T-cell (primary cell): ENCODE results near the gene PSMD7. TPM values are rescaled to one million over a fixed set of nuclear protein-coding genes. Genes with fewer than 3 reads are reported as not detected.

Experiments
- ATAC-seq, 4 experiments: fragments of 200-7000 bp in 3 of 4; fragments of 150-1000 bp in 1 of 4; cut with Tn5 transposase; replicated peaks in 1 of 4; 1 replicate in 3 of 4; 2 replicates in 1 of 4; pipeline ENCODE4 v1.10.0; 2021; ENCODE audit warnings: moderate library complexity in 3 of 4, mild to moderate bottlenecking in 2 of 4, moderate number of reproducible peaks in 1 of 4
- CTCF ChIA-PET, 2 donors: fragments of 300-600 bp; sonication (Branson Sonifier 250); formaldehyde crosslinking; loops; one replicate each; lab custom pipeline; 2022; ENCODE audit warnings: antibody characterized with exemption in 2 of 2; lab: Charles Lee
- POLR2A ChIA-PET, 2 donors: fragments of 300-600 bp; sonication (Branson Sonifier 250); formaldehyde crosslinking; loops; one replicate each; lab custom pipeline; 2022; ENCODE audit warnings: antibody characterized with exemption in 2 of 2; lab: Charles Lee
- DNase-seq, 35 experiments: peaks; one replicate each; pipeline versions ENCODE4 v3.0.0 to v3.0.0-alpha.2; 2013 to 2023
- H3K27ac ChIP-seq: one replicate; pipeline ENCODE4 v1.5.1; 2013; ENCODE audit warnings: low read length
- H3K27me3 ChIP-seq, 2 experiments: replicated peaks in 1 of 2; 1 replicate in 1 of 2; 2 replicates in 1 of 2; pipeline versions ENCODE4 v1.6.1 to v1.7.0; 2013; ENCODE audit warnings: low read length in 1 of 2, mixed read lengths in 1 of 2; ENCODE audit not compliant: control insufficient read depth in 2 of 2, insufficient read depth in 2 of 2; ENCODE audit errors: extremely low read depth in 1 of 2
- H3K36me3 ChIP-seq, 2 donors: 1 replicate in 1 of 2; 2 replicates in 1 of 2; pipeline versions ENCODE4 v1.6.1 to v1.7.0; 2013; ENCODE audit warnings: low read length in 1 of 2; ENCODE audit not compliant: control insufficient read depth in 2 of 2, insufficient read depth in 1 of 2; ENCODE audit errors: extremely low read depth in 1 of 2
- H3K4me1 ChIP-seq, 2 experiments: 1 replicate in 1 of 2; 2 replicates in 1 of 2; pipeline versions ENCODE4 v1.6.1 to v1.7.0; 2013; ENCODE audit warnings: low read length in 2 of 2, mixed read lengths in 1 of 2; ENCODE audit not compliant: insufficient read depth in 2 of 2, control insufficient read depth in 1 of 2; ENCODE audit errors: extremely low read depth in 1 of 2
- H3K4me3 ChIP-seq, 2 donors: 1 replicate in 1 of 2; 2 replicates in 1 of 2; pipeline versions ENCODE4 v1.5.1 to v1.7.0; 2013; ENCODE audit warnings: mild to moderate bottlenecking in 2 of 2, low read length in 1 of 2, moderate library complexity in 1 of 2; ENCODE audit not compliant: control insufficient read depth in 1 of 2; ENCODE audit errors: extremely low read depth in 1 of 2
- H3K9me3 ChIP-seq: 2 replicates; pipeline ENCODE4 v1.7.0; 2013
- H3K27ac Mint-ChIP-seq, 2 donors: one replicate each; pipeline ENCODE4 v1.8.0; 2020 to 2021; ENCODE audit warnings: mild to moderate bottlenecking in 2 of 2, mixed read lengths in 2 of 2
- H3K27me3 Mint-ChIP-seq, 2 donors: one replicate each; pipeline ENCODE4 v1.8.0; 2021 to 2022; ENCODE audit warnings: mixed read lengths in 2 of 2
- H3K36me3 Mint-ChIP-seq: one replicate; pipeline ENCODE4 v1.8.0; 2021; ENCODE audit warnings: mixed read lengths
- H3K4me1 Mint-ChIP-seq, 3 donors: one replicate each; pipeline ENCODE4 v1.8.0; 2020 to 2022; ENCODE audit warnings: mixed read lengths in 3 of 3, mild to moderate bottlenecking in 1 of 3
- H3K4me3 Mint-ChIP-seq, 3 donors: one replicate each; pipeline ENCODE4 v1.8.0; 2020 to 2022; ENCODE audit warnings: mild to moderate bottlenecking in 3 of 3, mixed read lengths in 3 of 3, moderate library complexity in 3 of 3
- H3K9me3 Mint-ChIP-seq, 3 donors: one replicate each; pipeline ENCODE4 v1.8.0; 2020 to 2022; ENCODE audit warnings: mixed read lengths in 3 of 3
- WGBS: methylation state at CpG from one replicate; pipeline ENCODE4 v1.1.5; 2013; ENCODE audit warnings: missing lambda C conversion rate; ENCODE audit not compliant: insufficient coverage; 5-methylcytosine and 5-hydroxymethylcytosine counted together
- total RNA-seq, 35 experiments: library from RNA in 6 of 35; stranded (reverse) in 6 of 35; fragments of 120-200 nt in 1 of 35; gene quantifications; one replicate each; pipeline versions ENCODE4 v1.2.1 to v1.2.4 and lab custom pipeline; 2013 to 2026

PSMD7 gene
- total RNA-seq, 5 donors from 2014 or later (not counting 1 experiment from before 2014, with no cell fraction given), result 57.8 to 79.9 (median 71.2) TPM

- Mint-ChIP-seq H3K4me3 (no peak overlapping the region), H3K4me1 (peaks cover 0 to under 1% (median 0%) of the 10 kb centered on the region in 3 donors), H3K27ac (no peak overlapping the region), H3K36me3 (peaks cover 47% of the 10 kb centered on the region), H3K9me3 (no peaks in the 10 kb centered on the region), H3K27me3 (no peaks in the 10 kb centered on the region)
- Histone ChIP-seq H3K9me3 (no peaks in the 10 kb centered on the region), H3K27ac (no peak overlapping the region), H3K27me3 (no peaks in the 10 kb centered on the region), H3K4me1 (no peaks in the 10 kb centered on the region), H3K36me3 (peaks cover 16 to 64% of the 10 kb centered on the region in 2 donors), H3K4me3 (no peak overlapping the region)
- POLR2A ChIA-PET, result interaction anchor here (0.6 to 1.2 kb wide), 4 partner anchors 8 to 1683 kb away, joined by 3 to 4 read pairs (median 4); no protein-coding TSS in a partner anchor
- CTCF ChIA-PET, result interaction anchor here (0.6 to 1.4 kb wide), 3 partner anchors 9 to 332 kb away, joined by 3 to 5 read pairs (median 4); no protein-coding TSS in a partner anchor
- no CpG with 5 or more reads among the region's 8 CpGs for WGBS
- ATAC-seq (no peak), DNase-seq (no peak)
Observed at GRCh38 chr16:74305978-74306784, 9.6 kb downstream of the PSMD7 start.

GRCh38 chr16:74307383-74307782, 10.8 kb downstream of the PSMD7 start:
- no peak for ATAC-seq
- Mint-ChIP-seq H3K27ac (no peak overlapping the region), H3K27me3 (no peaks in the 10 kb centered on the region), H3K9me3 (no peaks in the 10 kb centered on the region), H3K4me3 (no peak overlapping the region), H3K4me1 (no peaks in the 10 kb centered on the region), H3K36me3 (peaks cover 36% of the 10 kb centered on the region)
- Histone ChIP-seq H3K9me3 (no peaks in the 10 kb centered on the region), H3K27me3 (no peaks in the 10 kb centered on the region), H3K36me3 (peaks cover 11 to 52% of the 10 kb centered on the region in 2 donors), H3K4me1 (no peaks in the 10 kb centered on the region), H3K4me3 (no peak overlapping the region), H3K27ac (no peak overlapping the region)
- CTCF ChIA-PET, result interaction anchor here in 1 of 2 donors (0.6 kb wide), 1 partner anchor 12 kb away, joined by 3 read pairs; no protein-coding TSS in a partner anchor
- no peak for DNase-seq
- POLR2A ChIA-PET, result no interaction called here
- 98% methylated on average over 5 of the region's 6 CpGs for WGBS

GRCh38 chr16:74309789-74310781, 13.5 kb downstream of the PSMD7 start:
- no peak overlapping the region for H3K27ac Mint-ChIP-seq
- no peaks in the 10 kb centered on the region for H3K27me3 Mint-ChIP-seq
- no peak overlapping the region for H3K4me3 ChIP-seq
- H3K27ac ChIP-seq, result no peak overlapping the region
- WGBS, result 85% methylated on average over 8 of the region's 15 CpGs
- H3K36me3 ChIP-seq, result peaks cover 4 to 25% of the 10 kb centered on the region in 2 donors
- no peaks in the 10 kb centered on the region for H3K9me3 Mint-ChIP-seq
- ChIA-PET CTCF (interaction anchor here in 1 of 2 donors (0.7 kb wide), 4 partner anchors 13 to 145 kb away, joined by 3 to 8 read pairs (median 4); no protein-coding TSS in a partner anchor), POLR2A (interaction anchor here (0.6 kb wide), 2 partner anchors 648 to 1868 kb away, joined by 3 read pairs; no protein-coding TSS in a partner anchor)
- H3K36me3 Mint-ChIP-seq, result peaks cover 28% of the 10 kb centered on the region
- H3K4me3 Mint-ChIP-seq, result no peak overlapping the region
- no peaks in the 10 kb centered on the region for H3K9me3 ChIP-seq
- H3K4me1 Mint-ChIP-seq, result peaks cover 0 to 4% (median 0%) of the 10 kb centered on the region in 3 donors
- peak in 4 of 35 experiments; percentile 9 to 63 (median 16) for DNase-seq
- ATAC-seq, result peak in 1 of 4 experiments; percentile 43
- no peaks in the 10 kb centered on the region for H3K4me1 ChIP-seq
- no peaks in the 10 kb centered on the region for H3K27me3 ChIP-seq

GRCh38 chr16:74315059-74315458, 18.4 kb downstream of the PSMD7 start:
- DNase-seq (no peak), ATAC-seq (no peak)
- POLR2A ChIA-PET, result no interaction called here
- WGBS, result 98% methylated on average over 7 of the region's 7 CpGs
- Histone ChIP-seq H3K36me3 (no peaks in the 10 kb centered on the region), H3K27me3 (no peaks in the 10 kb centered on the region), H3K4me1 (no peaks in the 10 kb centered on the region), H3K4me3 (no peak overlapping the region), H3K9me3 (no peaks in the 10 kb centered on the region), H3K27ac (no peak overlapping the region)
- Mint-ChIP-seq H3K36me3 (peaks cover 6% of the 10 kb centered on the region), H3K4me3 (no peak overlapping the region), H3K27ac (no peak overlapping the region), H3K9me3 (no peaks in the 10 kb centered on the region), H3K4me1 (peaks cover 0 to 4% (median 0%) of the 10 kb centered on the region in 3 donors), H3K27me3 (no peaks in the 10 kb centered on the region)
- CTCF ChIA-PET, result no interaction called here

GRCh38 chr16:74320707-74321106, 24.1 kb downstream of the PSMD7 start:
- H3K27ac ChIP-seq, result no peak overlapping the region
- H3K4me3 Mint-ChIP-seq, result no peak overlapping the region
- H3K36me3 ChIP-seq, result peaks cover 0 to 7% of the 10 kb centered on the region in 2 donors
- H3K9me3 ChIP-seq, result no peaks in the 10 kb centered on the region
- ATAC-seq, result no peak
- peaks cover 2% of the 10 kb centered on the region for H3K36me3 Mint-ChIP-seq
- ChIA-PET POLR2A (no interaction called here), CTCF (interaction anchor here in 1 of 2 donors (0.5 kb wide), 1 partner anchor 9 kb away, joined by 6 read pairs; no protein-coding TSS in a partner anchor)
- DNase-seq, result no peak
- H3K27me3 Mint-ChIP-seq, result no peaks in the 10 kb centered on the region
- H3K4me1 ChIP-seq, result no peaks in the 10 kb centered on the region
- no peaks in the 10 kb centered on the region for H3K27me3 ChIP-seq
- 96% methylated on average over 3 of the region's 6 CpGs for WGBS
- H3K4me3 ChIP-seq, result no peak overlapping the region
- H3K4me1 Mint-ChIP-seq, result no peaks in the 10 kb centered on the region
- no peak overlapping the region for H3K27ac Mint-ChIP-seq
- no peaks in the 10 kb centered on the region for H3K9me3 Mint-ChIP-seq

- no peaks in the 10 kb centered on the region for H3K4me1 Mint-ChIP-seq
- no peak overlapping the region for H3K4me3 ChIP-seq
- H3K9me3 Mint-ChIP-seq, result no peaks in the 10 kb centered on the region
- H3K27me3 ChIP-seq, result no peaks in the 10 kb centered on the region
- ATAC-seq (no peak), DNase-seq (no peak)
- H3K27ac Mint-ChIP-seq, result no peak overlapping the region
- H3K36me3 Mint-ChIP-seq, result peaks cover 7% of the 10 kb centered on the region
- ChIA-PET POLR2A (no interaction called here), CTCF (interaction anchor here in 1 of 2 donors (0.5 kb wide), 1 partner anchor 8 kb away, joined by 6 read pairs; no protein-coding TSS in a partner anchor)
- peaks cover 6 to 12% of the 10 kb centered on the region in 2 donors for H3K36me3 ChIP-seq
- no peaks in the 10 kb centered on the region for H3K9me3 ChIP-seq
- 100% methylated on average over 1 of the region's 2 CpGs for WGBS
- H3K4me1 ChIP-seq, result no peaks in the 10 kb centered on the region
- H3K4me3 Mint-ChIP-seq, result no peak overlapping the region
- no peak overlapping the region for H3K27ac ChIP-seq
- H3K27me3 Mint-ChIP-seq, result no peaks in the 10 kb centered on the region
Observed at GRCh38 chr16:74321356-74321755, 24.7 kb downstream of the PSMD7 start.
